Fibroblast of lung (primary cell): ENCODE data around the gene MYO18A.

ENCODE experiments used
- CTCF ChIP-seq, 2 donors: IDR thresholded peaks in 1 of 2; conservative IDR thresholded peaks in 1 of 2; 1 replicate in 1 of 2; 2 replicates in 1 of 2; pipeline ENCODE4 v1.5.1; 2011 to 2012; ENCODE audit warnings: low read length in 2 of 2, control low read depth in 1 of 2, inconsistent platforms in 1 of 2, low read depth in 1 of 2, mild to moderate bottlenecking in 1 of 2
- EZH2 ChIP-seq: IDR thresholded peaks from 2 replicates; pipeline ENCODE4 v1.5.1; 2012; ENCODE audit warnings: low read length, control low read depth, mild to moderate bottlenecking; ENCODE audit errors: missing control alignments

GRCh38 chr17:29073520-29073919 is 106.7 kb downstream of the MYO18A start:
- TF ChIP-seq CTCF (conservative IDR thresholded peaks at IDR 0.05 in 1 of 2, IDR thresholded peaks at IDR 0.05 in 1 of 2; ENCODE audit: low read depth in 1 of 2, low read length in 2 of 2) (no peak), EZH2 (no peak)
